ENCODE data around the gene TKT.

The TKT gene

GRCh38 chr3:53240989-53241972 is 14.5 kb downstream of the TKT start:
- no peak for DNase-seq (ENCODE audit: low read depth in 1 of 2, low spot score in 1 of 2)

GRCh38 chr3:53239800-53240199 is 16.0 kb downstream of the TKT start:
- DNase-seq (ENCODE audit: low read depth in 1 of 2, low spot score in 1 of 2): no peak

- no peak for DNase-seq (ENCODE audit: low read depth in 1 of 2, low spot score in 1 of 2)
Observed at GRCh38 chr3:53238886-53239285, 16.9 kb downstream of the TKT start.

GRCh38 chr3:53238051-53238850 is 17.6 kb downstream of the TKT start:
- DNase-seq (ENCODE audit: low read depth in 1 of 2, low spot score in 1 of 2): no peak

- DNase-seq (ENCODE audit: low read depth in 1 of 2, low spot score in 1 of 2): no peak
Observed at GRCh38 chr3:53236112-53236841, 19.5 kb downstream of the TKT start.

- no peak for DNase-seq (ENCODE audit: low read depth in 1 of 2, low spot score in 1 of 2)
Observed at GRCh38 chr3:53235545-53235944, 20.3 kb downstream of the TKT start.

GRCh38 chr3:53234841-53235232 is 21.0 kb downstream of the TKT start:
- DNase-seq (ENCODE audit: low read depth in 1 of 2, low spot score in 1 of 2): no peak

- DNase-seq (ENCODE audit: low read depth in 1 of 2, low spot score in 1 of 2): no peak
Observed at GRCh38 chr3:53234130-53234840, 21.5 kb downstream of the TKT start.

GRCh38 chr3:53232641-53233377 is 23.0 kb downstream of the TKT start:
- no peak for DNase-seq (ENCODE audit: low read depth in 1 of 2, low spot score in 1 of 2)

GRCh38 chr3:53231532-53232511 is 24.0 kb downstream of the TKT start:
- DNase-seq (ENCODE audit: low read depth in 1 of 2, low spot score in 1 of 2): no peak

GRCh38 chr3:53230789-53231188 is 25.0 kb downstream of the TKT start:
- DNase-seq (ENCODE audit: low read depth in 1 of 2, low spot score in 1 of 2): no peak

GRCh38 chr3:53230041-53230621 is 25.7 kb downstream of the TKT start:
- no peak for DNase-seq (ENCODE audit: low read depth in 1 of 2, low spot score in 1 of 2)

GRCh38 chr3:53229606-53230005 is 26.2 kb downstream of the TKT start:
- DNase-seq (ENCODE audit: low read depth in 1 of 2, low spot score in 1 of 2): no peak

GRCh38 chr3:53229171-53229570 is 26.7 kb downstream of the TKT start:
- no peak for DNase-seq (ENCODE audit: low read depth in 1 of 2, low spot score in 1 of 2)

GRCh38 chr3:53227993-53228885 is 27.6 kb downstream of the TKT start:
- DNase-seq (ENCODE audit: low read depth in 1 of 2, low spot score in 1 of 2): no peak

- DNase-seq (ENCODE audit: low read depth in 1 of 2, low spot score in 1 of 2): no peak
Observed at GRCh38 chr3:53226841-53227407, 28.9 kb downstream of the TKT start.

- no peak for DNase-seq (ENCODE audit: low read depth in 1 of 2, low spot score in 1 of 2)
Observed at GRCh38 chr3:53226142-53226840, 29.5 kb downstream of the TKT start.

All from activated CD4-positive, alpha-beta T cell treated with anti-CD3 and anti-CD28 coated beads, Interleukin-2, amount 50 U/mL, for 24 hours (primary cell).